Cardiac fibroblast (primary cell): ENCODE results near the gene DHH.
A peak's percentile ranks its signal among the peaks of the same experiment; 100 is the strongest.
"Not testable (repeated sequence)": the region's sequence is repeated elsewhere in the genome, so short reads cannot be mapped to it uniquely, and the experiment has no call there.

Source experiments
- DNase-seq, 2 donors: peaks; one replicate each; pipeline versions ENCODE4 v3.0.0 to v3.0.0-alpha.2; 2010; ENCODE audit warnings: low read depth in 2 of 2
- H3K4me3 ChIP-seq, 2 donors: replicated peaks in 1 of 2; 1 replicate in 1 of 2; 2 replicates in 1 of 2; pipeline ENCODE4 v1.5.1; 2011; ENCODE audit warnings: low read depth in 2 of 2, low read length in 2 of 2, mild to moderate bottlenecking in 2 of 2, moderate library complexity in 1 of 2
- CTCF ChIP-seq: IDR thresholded peaks from one replicate; pipeline ENCODE4 v1.5.1; 2011; ENCODE audit warnings: low read depth, mild to moderate bottlenecking, low read length, inconsistent platforms

The DHH gene

GRCh38 chr12:49133014-49133413, 38.4 kb upstream of the DHH start:
- TF ChIP-seq CTCF: no peak
- DNase-seq: peak in 1 of 2 donors; percentile 10
- H3K4me3 ChIP-seq: peak overlapping the region in 1 of 2 donors; percentile 18

GRCh38 chr12:49131894-49132461, 37.4 kb upstream of the DHH start:
- TF ChIP-seq CTCF: no peak
- peak; percentile 58 to 69 for DNase-seq
- H3K4me3 ChIP-seq: peak overlapping the region; percentile 30 to 54

- H3K4me3 ChIP-seq: peak within 1 kb of the TSS; percentile 95 to 100
- DNase-seq: peak; percentile 87 to 94
- no peak for TF ChIP-seq CTCF
These were observed 36.7 kb upstream of the DHH start, which contains the start of gene TUBA1B for GRCh38 chr12:49131051-49131893. Gene TUBA1B (minus strand): TSS chr12:49131395. CDS start chr12:49131300, 95 bp downstream.

- peak overlapping the region; percentile 95 to 100 for H3K4me3 ChIP-seq
- TF ChIP-seq CTCF: peak; percentile 96
- peak; percentile 96 to 97 for DNase-seq
These were observed 35.8 kb upstream of the DHH start for GRCh38 chr12:49130151-49131050.

GRCh38 chr12:49129332-49130150, 34.9 kb upstream of the DHH start:
- H3K4me3 ChIP-seq: peak overlapping the region; percentile 95 to 100
- TF ChIP-seq CTCF: no peak
- no peak for DNase-seq

GRCh38 chr12:49127971-49128370, 33.4 kb upstream of the DHH start:
- not testable (repeated sequence) for H3K4me3 ChIP-seq, DNase-seq
